CD14-positive monocyte (primary cell): Measurements from ENCODE around the gene TRRAP. TPM values are rescaled to one million over a fixed set of nuclear protein-coding genes. Genes with fewer than 3 reads are reported as not detected.

Experiments used
- DNase-seq, 3 donors: peaks; one replicate each; pipeline ENCODE4 v3.0.0-alpha.2; 2011 to 2022
- H2AFZ ChIP-seq: 2 replicates; pipeline ENCODE4 v1.6.0; 2012; ENCODE audit warnings: mild to moderate bottlenecking, low read depth, low read length, inconsistent platforms; ENCODE audit not compliant: insufficient read depth, poor library complexity, severe bottlenecking
- H3K27ac ChIP-seq, 2 donors: 1 replicate in 1 of 2; 2 replicates in 1 of 2; pipeline ENCODE4 v1.5.1; 2012 to 2013; ENCODE audit warnings: low read length in 2 of 2, control low read depth in 1 of 2, inconsistent platforms in 1 of 2, low read depth in 1 of 2, mild to moderate bottlenecking in 1 of 2
- H3K27me3 ChIP-seq, 2 donors: one replicate each; pipeline versions ENCODE4 v1.6.0 to v1.6.1; 2011 to 2013; ENCODE audit warnings: low read length in 2 of 2; ENCODE audit not compliant: control insufficient read depth in 2 of 2, insufficient read depth in 2 of 2
- H3K36me3 ChIP-seq, 2 donors: replicated peaks in 1 of 2; 1 replicate in 1 of 2; 2 replicates in 1 of 2; pipeline versions ENCODE4 v1.5.1 to v1.6.1; 2012 to 2013; ENCODE audit warnings: low read length in 2 of 2, control low read depth in 1 of 2, inconsistent platforms in 1 of 2, mild to moderate bottlenecking in 1 of 2; ENCODE audit not compliant: insufficient read depth in 2 of 2, control insufficient read depth in 1 of 2
- H3K4me1 ChIP-seq, 2 donors: 1 replicate in 1 of 2; 2 replicates in 1 of 2; pipeline versions ENCODE4 v1.5.1 to v1.6.1; 2012 to 2013; ENCODE audit warnings: low read length in 2 of 2, control low read depth in 1 of 2, inconsistent platforms in 1 of 2, mild to moderate bottlenecking in 1 of 2, moderate library complexity in 1 of 2; ENCODE audit not compliant: insufficient read depth in 2 of 2, control insufficient read depth in 1 of 2
- H3K4me2 ChIP-seq: replicated peaks from 2 replicates; pipeline ENCODE3; 2012; ENCODE audit warnings: low read length, moderate library complexity, mild to moderate bottlenecking; ENCODE audit not compliant: poor library complexity, severe bottlenecking; ENCODE audit errors: extremely low read depth
- H3K4me3 ChIP-seq, 3 experiments: fragments of 200-600 bp in 1 of 3; sonication (generic) in 1 of 3; replicated peaks in 1 of 3; 1 replicate in 2 of 3; 2 replicates in 1 of 3; pipeline ENCODE4 v1.5.1; 2011 to 2013; ENCODE audit warnings: low read length in 3 of 3, mild to moderate bottlenecking in 3 of 3, control low read depth in 2 of 3, low read depth in 2 of 3, inconsistent platforms in 1 of 3, moderate library complexity in 1 of 3
- H3K79me2 ChIP-seq: 2 replicates; pipeline ENCODE4 v1.6.0; 2012; ENCODE audit warnings: mild to moderate bottlenecking, control low read depth, inconsistent platforms, low read length, moderate library complexity; ENCODE audit not compliant: insufficient read depth
- H3K9ac ChIP-seq: 2 replicates; pipeline ENCODE4 v1.6.0; 2017; ENCODE audit warnings: low read length, mild to moderate bottlenecking; ENCODE audit not compliant: insufficient read depth, poor library complexity, severe bottlenecking
- H3K9me3 ChIP-seq, 2 donors: replicated peaks in 1 of 2; 1 replicate in 1 of 2; 2 replicates in 1 of 2; pipeline versions ENCODE4 v1.5.1 to v1.6.1; 2012 to 2013; ENCODE audit warnings: low read length in 2 of 2, control low read depth in 1 of 2; ENCODE audit not compliant: control insufficient read depth in 1 of 2, insufficient read depth in 1 of 2
- H4K20me1 ChIP-seq: 2 replicates; pipeline ENCODE4 v1.6.0; 2012; ENCODE audit warnings: mild to moderate bottlenecking, low read length, control low read depth, moderate library complexity; ENCODE audit not compliant: insufficient read depth
- H3K27ac Mint-ChIP-seq, 7 donors: one replicate each; pipeline ENCODE4 v1.8.0; 2020; ENCODE audit warnings: mild to moderate bottlenecking in 7 of 7, mixed read lengths in 7 of 7, moderate library complexity in 6 of 7, inconsistent platforms in 2 of 7
- H3K27me3 Mint-ChIP-seq, 3 donors: one replicate each; pipeline ENCODE4 v1.8.0; 2021 to 2022; ENCODE audit warnings: low read depth in 3 of 3, mild to moderate bottlenecking in 3 of 3, mixed read lengths in 3 of 3, moderate library complexity in 3 of 3, inconsistent platforms in 1 of 3
- H3K36me3 Mint-ChIP-seq, 2 donors: one replicate each; pipeline ENCODE4 v1.8.0; 2020; ENCODE audit warnings: mixed read lengths in 2 of 2, inconsistent platforms in 1 of 2, mild to moderate bottlenecking in 1 of 2
- H3K4me1 Mint-ChIP-seq: one replicate; pipeline ENCODE4 v1.8.0; 2020; ENCODE audit warnings: mild to moderate bottlenecking, mixed read lengths
- H3K4me3 Mint-ChIP-seq, 2 donors: one replicate each; pipeline ENCODE4 v1.8.0; 2020; ENCODE audit warnings: mild to moderate bottlenecking in 2 of 2, mixed read lengths in 2 of 2, moderate library complexity in 1 of 2
- H3K9me3 Mint-ChIP-seq, 7 donors: one replicate each; pipeline ENCODE4 v1.8.0; 2020 to 2022; ENCODE audit warnings: mixed read lengths in 7 of 7, mild to moderate bottlenecking in 6 of 7, moderate library complexity in 6 of 7, inconsistent platforms in 2 of 7
- WGBS: methylation state at CpG from one replicate; pipeline ENCODE4 v1.1.5; 2013; ENCODE audit warnings: missing lambda C conversion rate; ENCODE audit not compliant: insufficient coverage; 5-methylcytosine and 5-hydroxymethylcytosine counted together
- intact Hi-C, 2 donors: fragments of 100-400 bp; cut with micrococcal nuclease; formaldehyde crosslinking; loops; one replicate each; pipeline versions ENCODE4 v1.15.0 to v1.15.1; 2023
- polyA plus RNA-seq, 3 donors: library from polyadenylated mRNA; depleted of rRNA in 1 of 3; unstranded in 2 of 3; stranded (reverse) in 1 of 3; fragments of 300-500 nt in 2 of 3; fragments of >200 nt in 1 of 3; fragmentation: Illumina TruSeq in 2 of 3; gene quantifications; 1 replicate in 2 of 3; 2 replicates in 1 of 3; pipeline ENCODE4 v1.2.3, GENCODE V29; 2012 to 2021
- TF ChIP-seq, protein P1 (sequence below): fragments of 200-600 bp; IDR thresholded peaks from one replicate; pipeline ENCODE4 v1.8.0; 2022; ENCODE audit warnings: antibody characterized with exemption, mild to moderate bottlenecking

The TRRAP gene
- polyA plus RNA-seq, 3 donors: 0.67 to 12.2 (median 1.2) TPM

DNA sequence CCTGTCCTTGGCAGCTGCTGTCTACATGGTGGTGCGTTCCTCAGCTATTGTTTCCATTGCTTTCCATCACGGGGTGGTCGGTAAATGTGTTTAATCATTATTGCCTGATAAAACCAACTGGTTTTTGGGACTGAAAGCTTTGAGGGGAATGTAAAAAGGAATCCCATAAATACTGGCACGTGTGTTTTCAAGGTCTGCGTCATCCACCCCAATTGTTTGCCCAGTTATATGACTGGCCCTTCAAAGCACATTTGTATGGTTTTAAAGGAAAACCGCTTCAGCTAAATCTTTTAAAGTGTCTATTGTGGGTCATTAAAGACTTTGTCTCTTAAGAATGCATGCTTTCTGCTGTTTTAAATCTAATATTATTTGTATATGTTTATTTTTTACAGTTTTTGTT lies 65.0 kb downstream of the TRRAP start:
- H3K4me1 Mint-ChIP-seq: no peaks in the 10 kb centered on the region
- no peak overlapping the region for H3K4me2 ChIP-seq
- peaks cover 77 to 94% of the 10 kb centered on the region in 2 donors for H3K36me3 Mint-ChIP-seq
- no peaks in the 10 kb centered on the region for H4K20me1 ChIP-seq
- TF ChIP-seq, protein P1, sequence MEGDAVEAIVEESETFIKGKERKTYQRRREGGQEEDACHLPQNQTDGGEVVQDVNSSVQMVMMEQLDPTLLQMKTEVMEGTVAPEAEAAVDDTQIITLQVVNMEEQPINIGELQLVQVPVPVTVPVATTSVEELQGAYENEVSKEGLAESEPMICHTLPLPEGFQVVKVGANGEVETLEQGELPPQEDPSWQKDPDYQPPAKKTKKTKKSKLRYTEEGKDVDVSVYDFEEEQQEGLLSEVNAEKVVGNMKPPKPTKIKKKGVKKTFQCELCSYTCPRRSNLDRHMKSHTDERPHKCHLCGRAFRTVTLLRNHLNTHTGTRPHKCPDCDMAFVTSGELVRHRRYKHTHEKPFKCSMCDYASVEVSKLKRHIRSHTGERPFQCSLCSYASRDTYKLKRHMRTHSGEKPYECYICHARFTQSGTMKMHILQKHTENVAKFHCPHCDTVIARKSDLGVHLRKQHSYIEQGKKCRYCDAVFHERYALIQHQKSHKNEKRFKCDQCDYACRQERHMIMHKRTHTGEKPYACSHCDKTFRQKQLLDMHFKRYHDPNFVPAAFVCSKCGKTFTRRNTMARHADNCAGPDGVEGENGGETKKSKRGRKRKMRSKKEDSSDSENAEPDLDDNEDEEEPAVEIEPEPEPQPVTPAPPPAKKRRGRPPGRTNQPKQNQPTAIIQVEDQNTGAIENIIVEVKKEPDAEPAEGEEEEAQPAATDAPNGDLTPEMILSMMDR: no peak
- DNase-seq: no peak
- H3K4me3 ChIP-seq: no peak overlapping the region
- peaks cover 89 to 100% of the 10 kb centered on the region in 2 donors for H3K36me3 ChIP-seq
- H3K4me1 ChIP-seq: no peaks in the 10 kb centered on the region
- H3K27ac ChIP-seq: no peak overlapping the region
- no peak overlapping the region for H3K4me3 Mint-ChIP-seq
- no peaks in the 10 kb centered on the region for H3K9me3 Mint-ChIP-seq
- H2AFZ ChIP-seq: no peak overlapping the region
- peak overlapping the region in 1 of 7 donors; percentile 0 for H3K27ac Mint-ChIP-seq
- 100% methylated on average over 3 of the region's 6 CpGs for WGBS
- H3K27me3 Mint-ChIP-seq: no peaks in the 10 kb centered on the region
- H3K79me2 ChIP-seq: no peaks in the 10 kb centered on the region
- intact Hi-C loops: no loop called here
- H3K9me3 ChIP-seq: no peaks in the 10 kb centered on the region
- H3K9ac ChIP-seq: no peak overlapping the region
- no peaks in the 10 kb centered on the region for H3K27me3 ChIP-seq

DNA sequence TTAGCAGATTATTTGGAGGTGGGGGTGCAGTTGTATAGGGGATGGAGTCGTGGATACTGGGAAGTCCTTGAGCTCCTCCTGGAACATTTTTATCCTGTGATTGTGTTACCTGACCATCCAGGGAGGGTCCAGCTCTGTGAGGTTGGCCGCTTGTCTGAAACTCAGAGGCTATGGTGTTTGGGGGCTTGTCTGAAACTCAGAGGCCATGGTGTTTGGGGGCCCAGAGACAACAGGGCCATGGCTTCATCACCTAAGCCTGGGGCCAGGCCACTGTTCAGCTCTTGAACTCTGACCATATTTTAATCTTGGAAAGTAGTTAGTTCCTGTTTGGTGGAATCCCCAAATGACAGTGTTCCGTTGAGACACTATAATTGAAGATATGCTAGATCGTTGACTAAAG lies 66.1 kb downstream of the TRRAP start:
- peaks cover 79 to 96% of the 10 kb centered on the region in 2 donors for H3K36me3 Mint-ChIP-seq
- H3K27ac Mint-ChIP-seq: peak overlapping the region in 2 of 7 donors; percentile 1 to 18
- Histone ChIP-seq H3K4me2 (no peak overlapping the region), H3K9ac (no peak overlapping the region), H3K79me2 (no peaks in the 10 kb centered on the region), H3K36me3 (peaks cover 89 to 100% of the 10 kb centered on the region in 2 donors), H3K4me1 (no peaks in the 10 kb centered on the region), H2AFZ (no peak overlapping the region), H3K27me3 (no peaks in the 10 kb centered on the region), H3K4me3 (no peak overlapping the region), H4K20me1 (no peaks in the 10 kb centered on the region), H3K9me3 (no peaks in the 10 kb centered on the region), H3K27ac (no peak overlapping the region)
- no peak for DNase-seq
- WGBS: 97% methylated on average over 4 of the region's 4 CpGs
- H3K4me1 Mint-ChIP-seq: no peaks in the 10 kb centered on the region
- intact Hi-C loops: no loop called here
- H3K4me3 Mint-ChIP-seq: no peak overlapping the region
- TF ChIP-seq, protein P1: no peak
- no peaks in the 10 kb centered on the region for H3K9me3 Mint-ChIP-seq
- no peaks in the 10 kb centered on the region for H3K27me3 Mint-ChIP-seq
